C4-2B (cell line): ENCODE data around the gene NDUFB2.

Experiments
- CTCF ChIP-seq: fragments of 450-650 bp; conservative IDR thresholded peaks from 2 replicates; pipeline ENCODE4 v1.5.1; 2017; ENCODE audit warnings: mild to moderate bottlenecking
- ZFX ChIP-seq: fragments of 450-650 bp; IDR thresholded peaks from 2 replicates; pipeline ENCODE4 v1.6.1; 2017

- TF ChIP-seq CTCF (no peak), ZFX (no peak)
Observed at GRCh38 chr7:140667476-140667875, 29.0 kb upstream of the NDUFB2 start.
